WTC11 (cell line): ENCODE measurements around the gene AKAP9.

Experiments used
- CTCF ChIP-seq: fragments of 200-600 bp; IDR thresholded peaks from 2 replicates; pipeline ENCODE4 v1.8.0; 2022; ENCODE audit warnings: antibody characterized with exemption
- JUN ChIP-seq: sonication (generic); formaldehyde crosslinking; IDR thresholded peaks from 2 replicates; pipeline ENCODE4 v1.8.0; 2023; ENCODE audit warnings: mild to moderate bottlenecking, missing genetic modification reagents
- KAT7 ChIP-seq: sonication (generic); formaldehyde crosslinking; IDR thresholded peaks from 2 replicates; pipeline ENCODE4 v1.8.1; 2023; ENCODE audit warnings: missing genetic modification reagents, mild to moderate bottlenecking, borderline replicate concordance
- MAX ChIP-seq: sonication (generic); formaldehyde crosslinking; IDR thresholded peaks from 2 replicates; pipeline ENCODE4 v1.8.0; 2022; ENCODE audit warnings: mild to moderate bottlenecking, missing genetic modification reagents
- OVOL2 ChIP-seq: fragments of 250-450 bp; sonication (Bioruptor Pico); IDR thresholded peaks from 2 replicates; pipeline ENCODE4 v1.9.0; 2021; ENCODE audit warnings: mild to moderate bottlenecking, borderline replicate concordance
- SP1 ChIP-seq: sonication (generic); formaldehyde crosslinking; conservative IDR thresholded peaks from 2 replicates; pipeline ENCODE4 v1.8.1; 2022; ENCODE audit warnings: missing genetic modification reagents
- STAT6 ChIP-seq: sonication (generic); formaldehyde crosslinking; conservative IDR thresholded peaks from 2 replicates; pipeline ENCODE4 v1.8.1; 2023; ENCODE audit warnings: mild to moderate bottlenecking, low read depth, missing genetic modification reagents, moderate library complexity
- ZNF232 ChIP-seq: sonication (generic); formaldehyde crosslinking; IDR thresholded peaks from 2 replicates; pipeline ENCODE4 v1.8.0; 2022; ENCODE audit warnings: mild to moderate bottlenecking, missing genetic modification reagents
- ZNF396 ChIP-seq: fragments of 250-450 bp; sonication (Bioruptor Pico); IDR thresholded peaks from 2 replicates; pipeline ENCODE4 v1.8.0; 2021; ENCODE audit warnings: mild to moderate bottlenecking, moderate library complexity, borderline replicate concordance
- ZSCAN18 ChIP-seq: fragments of 250-450 bp; sonication (Bioruptor Pico); IDR thresholded peaks from 2 replicates; pipeline ENCODE4 v2.1.2; 2022; ENCODE audit warnings: mild to moderate bottlenecking, moderate library complexity

GRCh38 chr7:91929463-91929862 is 11.2 kb upstream of the AKAP9 start:
- TF ChIP-seq CTCF (no peak), OVOL2 (CRISPR knock-in tag) (no peak), SP1 (CRISPR knock-in tag) (no peak), ZSCAN18 (CRISPR knock-in tag) (no peak), MAX (no peak), STAT6 (CRISPR knock-in tag) (no peak), KAT7 (CRISPR knock-in tag) (no peak), ZNF232 (CRISPR knock-in tag) (no peak), JUN (no peak), ZNF396 (CRISPR knock-in tag) (no peak)
